ENCODE data around the gene HS3ST5.
A peak's percentile ranks its signal among the peaks of the same experiment; 100 is the strongest.
"Not testable (repeated sequence)": the region's sequence is repeated elsewhere in the genome, so short reads cannot be mapped to it uniquely, and the experiment has no call there.

HS3ST5 gene

DNA sequence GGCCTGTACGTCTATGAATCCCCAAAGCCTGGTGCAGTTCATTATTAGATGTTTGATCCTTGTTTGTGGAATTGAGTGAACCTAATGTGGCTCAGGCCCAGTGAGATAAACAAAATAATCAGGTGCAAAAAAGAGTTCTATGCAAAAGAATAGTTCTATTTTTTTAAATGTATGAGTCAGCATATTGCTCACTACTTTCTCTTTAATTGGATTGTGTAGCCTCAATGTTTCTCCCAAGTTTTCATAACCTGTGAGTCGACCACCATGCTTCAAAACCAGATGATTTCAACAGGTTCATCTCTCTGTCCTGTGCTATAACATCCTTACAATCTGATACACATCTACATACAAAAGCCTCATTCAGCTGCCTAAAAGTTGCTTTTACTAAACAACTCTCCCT lies 255.3 kb downstream of the HS3ST5 start:
- no peak for DNase-seq (ENCODE audit: low read depth)

DNA sequence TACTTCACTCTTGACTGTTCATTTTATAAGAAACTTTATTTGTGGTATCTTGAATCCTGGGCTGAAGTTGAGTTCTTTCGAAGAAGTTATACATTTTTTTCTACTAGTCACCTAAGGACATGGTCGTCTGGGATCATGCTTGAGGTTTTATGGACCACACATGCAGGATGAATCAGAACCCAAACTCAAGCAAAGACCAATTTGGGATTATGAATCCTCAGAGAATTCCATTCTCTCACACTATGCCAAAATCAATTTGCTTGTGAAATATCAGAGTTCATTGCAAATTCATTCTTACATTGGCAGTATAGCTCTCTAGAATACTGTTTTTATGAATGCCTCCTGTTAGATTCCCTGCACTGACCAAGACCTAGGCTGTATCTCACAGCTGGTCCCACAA lies 257.6 kb downstream of the HS3ST5 start:
- DNase-seq (ENCODE audit: low read depth), result peak; percentile 84

DNA sequence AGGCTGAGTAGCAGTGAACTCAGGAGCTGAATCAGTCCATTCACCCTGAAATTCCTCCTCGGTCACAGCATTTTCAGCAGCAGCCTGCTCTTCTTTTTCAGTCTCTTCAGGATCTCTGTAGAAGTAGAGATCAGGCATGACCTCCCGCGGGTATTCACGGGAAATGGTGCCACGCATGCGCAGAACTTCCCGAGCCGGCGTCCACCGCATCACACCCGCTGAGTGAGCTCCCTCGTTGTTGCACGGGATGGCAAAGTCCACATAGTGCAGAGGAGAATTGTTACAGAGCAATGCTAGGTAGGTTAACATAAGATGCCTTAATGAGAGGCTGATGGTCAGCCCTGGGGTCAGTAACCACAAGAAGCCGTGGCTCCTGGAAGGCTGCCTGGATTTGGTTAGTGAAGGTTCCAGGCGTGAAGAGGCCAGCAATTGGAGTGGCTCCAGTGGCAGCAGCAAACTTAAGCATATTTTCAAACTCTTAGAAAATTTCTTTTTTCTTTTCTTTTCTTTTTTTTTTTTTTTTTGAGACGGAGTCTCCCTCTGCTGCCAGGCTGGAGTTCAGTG lies 258.4 kb downstream of the HS3ST5 start:
- DNase-seq (ENCODE audit: low read depth), result peak; percentile 69

DNA sequence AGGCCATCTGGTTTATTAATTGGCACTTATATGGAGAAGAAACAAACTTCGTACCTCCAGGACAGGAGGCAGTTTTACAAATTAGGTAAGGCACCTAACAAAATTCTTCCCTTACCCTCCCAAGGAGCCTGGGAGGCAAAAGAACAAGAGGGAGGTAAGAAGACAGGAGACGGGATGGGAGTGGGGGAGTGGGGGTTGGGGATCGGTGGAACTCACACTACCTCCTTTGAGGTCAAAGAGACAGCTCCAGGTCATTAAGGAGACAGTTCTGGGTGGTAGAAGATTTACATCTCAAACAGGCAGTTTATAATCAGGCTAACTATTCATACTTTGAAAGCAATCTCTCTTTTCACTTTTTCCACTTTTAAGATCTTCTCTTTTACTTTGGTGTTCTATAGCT lies 259.6 kb downstream of the HS3ST5 start:
- no peak for DNase-seq (ENCODE audit: low read depth)

DNA sequence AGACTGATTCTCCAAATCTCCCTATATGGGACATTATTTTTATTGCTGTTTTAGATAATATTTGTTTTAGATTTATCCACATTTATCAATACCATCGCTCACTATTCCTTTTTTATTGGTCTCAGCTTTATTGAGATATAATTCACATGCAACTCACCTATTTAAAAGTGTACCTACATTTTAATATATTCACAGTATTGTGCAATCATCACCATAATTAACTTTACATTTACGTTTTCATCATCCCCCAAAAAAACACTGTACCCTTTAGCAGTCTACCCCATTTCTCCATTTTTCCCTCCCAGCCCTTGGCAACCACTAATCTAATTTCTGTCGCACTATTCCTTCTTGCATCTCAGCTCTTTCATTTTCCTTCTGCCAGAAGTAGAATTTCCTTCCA lies 261.1 kb downstream of the HS3ST5 start:
- DNase-seq (ENCODE audit: low read depth), result no peak

DNA sequence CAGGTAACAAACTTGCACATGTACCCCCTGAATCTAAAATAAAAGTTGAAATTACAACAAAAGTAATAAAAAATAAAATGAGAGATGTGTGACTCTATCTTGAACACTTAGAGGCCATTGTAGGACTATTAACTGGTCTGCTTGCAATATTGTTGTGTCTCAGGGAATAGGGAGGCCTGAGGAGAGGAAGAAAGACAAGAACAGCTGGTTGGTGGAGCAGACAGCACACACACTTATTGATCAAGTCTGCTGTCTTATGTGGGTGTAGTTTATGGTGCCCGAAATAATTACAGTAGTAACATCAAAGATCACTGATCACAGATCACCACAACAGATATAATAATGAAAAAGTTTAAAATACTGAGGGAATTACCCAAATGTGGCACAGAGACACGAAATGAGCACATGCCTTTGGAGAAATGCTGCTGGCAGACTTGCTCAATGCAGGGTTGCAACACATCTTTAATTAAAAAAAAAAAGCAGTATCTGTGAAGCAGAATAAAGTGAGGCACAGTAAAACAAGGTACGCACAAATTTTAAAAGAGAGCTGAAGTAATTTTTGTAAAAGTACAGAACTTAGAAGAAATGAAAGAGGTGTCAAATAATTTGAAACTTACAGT lies 261.8 kb downstream of the HS3ST5 start:
- DNase-seq (ENCODE audit: low read depth), result no peak

DNA sequence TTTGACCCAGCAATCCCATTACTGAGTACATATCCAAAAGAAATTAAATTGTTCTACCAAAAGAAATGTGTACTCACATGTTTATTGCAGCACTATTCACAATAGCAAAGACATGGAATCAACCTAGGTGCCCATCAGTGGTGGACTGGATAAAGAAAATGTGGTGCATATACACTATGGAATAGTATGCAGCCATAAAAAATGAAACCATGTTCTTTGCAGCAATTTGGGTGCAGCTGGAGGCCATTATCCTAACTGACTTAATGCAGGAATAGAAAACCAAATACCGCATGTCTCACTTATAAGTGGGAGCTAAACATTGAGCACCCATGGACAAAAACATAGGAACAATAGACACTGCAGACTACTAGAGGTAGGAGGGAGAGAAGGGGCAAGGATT lies 262.4 kb downstream of the HS3ST5 start:
- not testable (repeated sequence) for DNase-seq (ENCODE audit: low read depth)

DNA sequence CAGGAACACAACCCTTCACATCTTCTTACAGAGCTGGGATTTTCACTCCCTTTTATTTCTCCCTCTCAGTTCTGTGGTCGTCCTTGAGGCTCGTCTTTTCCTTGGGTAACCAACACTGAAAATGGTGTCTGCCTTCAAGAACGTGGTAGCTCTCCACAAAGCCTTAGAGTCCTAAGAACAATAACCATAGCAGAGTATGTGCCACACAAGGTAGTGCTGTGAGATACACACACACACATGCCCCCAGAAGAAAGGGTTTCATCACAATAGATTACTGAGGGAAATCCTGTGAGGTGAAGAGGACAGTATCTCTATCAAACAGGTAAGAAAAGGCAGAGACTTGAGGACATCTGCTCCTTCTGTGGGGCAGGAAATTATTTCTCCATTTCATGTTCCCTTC lies 267.0 kb downstream of the HS3ST5 start:
- DNase-seq (ENCODE audit: low read depth), result no peak

DNA sequence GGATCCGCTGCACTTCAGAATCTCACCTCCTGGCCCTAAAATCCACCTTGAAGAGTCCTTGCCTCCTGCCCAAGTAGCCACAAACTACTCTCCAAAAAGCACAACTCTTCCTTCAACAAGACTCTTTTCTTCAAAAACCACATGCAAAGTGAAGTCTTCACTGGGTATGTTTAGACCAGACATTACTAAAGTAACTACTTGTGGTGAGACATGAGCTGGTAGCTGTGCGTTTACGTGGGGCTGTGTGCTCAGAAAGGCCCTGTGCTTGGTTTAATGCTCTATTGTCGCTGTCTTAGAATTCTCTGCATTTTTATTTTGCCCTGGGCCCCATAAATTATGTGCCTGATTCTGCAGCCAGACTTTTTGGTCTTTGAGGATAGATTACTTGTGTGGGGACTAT lies 267.5 kb downstream of the HS3ST5 start:
- no peak for DNase-seq (ENCODE audit: low read depth)

DNA sequence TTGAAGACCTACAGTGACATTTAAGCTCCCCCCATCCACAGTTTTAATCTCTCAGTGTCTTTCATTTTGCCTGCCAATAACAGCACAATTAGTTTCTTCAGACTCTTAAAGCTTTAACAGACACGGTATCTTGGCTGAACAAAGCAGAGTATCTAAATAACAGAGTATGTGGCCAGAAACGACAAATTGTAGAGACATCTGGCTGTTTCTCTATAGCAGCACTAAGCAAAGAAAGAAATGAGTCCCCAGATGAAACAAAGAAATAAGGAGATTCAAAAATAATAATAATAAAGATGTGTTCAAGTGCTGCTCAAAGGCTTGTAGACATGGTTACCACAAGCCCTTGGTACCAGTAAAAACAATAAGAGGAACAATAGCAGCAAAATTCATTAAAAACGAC lies 274.1 kb downstream of the HS3ST5 start:
- no peak for DNase-seq (ENCODE audit: low read depth)

DNA sequence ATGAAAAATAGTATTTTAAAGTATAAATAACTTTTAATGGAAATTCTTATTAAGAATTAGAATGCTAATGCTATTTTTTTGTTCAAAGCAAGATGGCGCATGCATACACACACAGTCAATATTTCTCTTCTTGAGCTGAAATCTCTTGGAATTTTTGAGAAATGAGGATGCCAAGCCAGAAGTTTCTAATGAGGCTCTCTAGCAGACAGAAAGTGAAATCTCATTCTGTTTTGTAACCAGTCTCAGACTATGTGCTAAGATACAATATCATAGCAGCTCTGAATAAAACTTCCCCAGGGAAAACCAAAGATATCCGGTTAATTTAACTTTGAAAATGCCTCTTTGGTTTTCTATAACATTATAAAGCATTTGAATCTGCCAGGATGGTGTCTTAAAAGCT lies 274.7 kb downstream of the HS3ST5 start:
- DNase-seq (ENCODE audit: low read depth), result no peak

DNA sequence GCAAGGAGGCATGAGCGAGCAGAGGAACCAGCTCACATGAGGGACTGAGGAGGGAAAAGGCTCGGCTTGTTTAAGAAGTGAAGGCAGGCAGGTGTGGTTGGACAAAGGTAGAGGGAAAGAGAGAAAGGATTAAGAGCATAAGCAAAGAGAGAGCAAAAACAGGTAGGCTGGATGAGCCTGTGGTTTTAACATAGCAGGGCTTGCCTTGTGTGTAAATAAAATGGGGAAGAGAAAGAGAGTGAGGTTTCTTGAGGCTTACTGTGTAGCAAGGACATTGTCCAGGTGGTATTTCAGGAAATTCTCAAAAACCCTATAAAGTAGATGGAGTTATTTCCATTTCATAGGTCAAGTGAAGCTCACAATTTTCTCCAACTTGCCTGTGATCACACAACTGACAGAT lies 278.0 kb downstream of the HS3ST5 start:
- no peak for DNase-seq (ENCODE audit: low read depth)

DNA sequence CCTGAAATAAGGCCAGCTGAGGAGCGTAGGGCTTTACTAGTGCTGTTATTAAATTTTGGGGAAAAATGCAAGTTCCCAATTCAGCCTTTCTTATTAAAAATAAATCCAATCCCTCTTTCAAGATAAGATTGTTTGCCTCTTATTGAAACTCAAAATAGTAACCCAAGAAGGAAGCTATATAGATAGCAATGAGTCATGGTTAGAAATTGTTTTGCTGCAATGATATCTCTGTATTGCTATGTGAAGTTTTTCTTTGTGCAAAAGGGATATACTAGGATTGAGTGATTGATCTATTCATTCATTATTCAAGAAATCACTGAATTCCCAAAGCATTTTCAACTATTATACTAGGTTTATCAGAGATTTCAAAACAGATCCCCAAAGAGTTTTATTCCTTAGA lies 278.9 kb downstream of the HS3ST5 start:
- peak; percentile 32 for DNase-seq (ENCODE audit: low read depth)

DNA sequence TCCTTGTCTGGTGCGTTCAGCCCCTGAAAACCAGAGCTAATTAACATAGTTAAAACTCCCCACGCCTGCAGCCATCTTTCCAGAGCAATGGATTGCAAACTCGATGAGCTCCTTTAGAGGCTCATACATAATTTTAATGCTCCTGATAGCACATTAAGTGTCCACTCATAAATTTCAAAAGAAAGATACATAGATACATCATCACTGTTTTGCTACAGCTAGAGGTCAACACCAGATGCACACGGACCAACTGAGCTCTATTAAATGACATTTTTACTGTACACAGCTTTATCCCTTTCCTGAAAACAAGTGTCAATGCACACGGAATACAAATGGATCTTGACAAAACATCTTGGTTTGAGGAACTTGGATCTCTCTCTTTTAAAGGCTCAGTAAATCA lies 280.6 kb downstream of the HS3ST5 start:
- DNase-seq (ENCODE audit: low read depth), result no peak

DNA sequence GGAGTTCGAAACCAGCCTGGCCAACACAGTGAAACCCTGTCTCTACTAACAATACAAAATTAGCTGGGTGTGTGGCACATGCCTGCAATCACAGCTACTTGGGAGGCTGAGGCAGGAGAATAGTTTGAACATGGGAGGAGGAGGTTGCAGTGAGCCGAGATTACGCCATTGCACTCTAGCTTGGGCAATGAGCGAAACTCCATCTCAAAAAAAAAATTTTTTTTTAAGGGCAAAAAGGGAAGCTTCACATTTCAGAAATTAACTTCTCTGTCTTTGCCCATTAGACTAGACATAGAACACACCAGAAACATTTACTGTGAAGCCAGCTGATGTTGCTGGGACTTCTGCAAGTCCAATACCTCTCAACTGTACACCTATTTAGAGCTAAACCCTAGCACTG lies 281.1 kb downstream of the HS3ST5 start:
- no peak for DNase-seq (ENCODE audit: low read depth)

DNA sequence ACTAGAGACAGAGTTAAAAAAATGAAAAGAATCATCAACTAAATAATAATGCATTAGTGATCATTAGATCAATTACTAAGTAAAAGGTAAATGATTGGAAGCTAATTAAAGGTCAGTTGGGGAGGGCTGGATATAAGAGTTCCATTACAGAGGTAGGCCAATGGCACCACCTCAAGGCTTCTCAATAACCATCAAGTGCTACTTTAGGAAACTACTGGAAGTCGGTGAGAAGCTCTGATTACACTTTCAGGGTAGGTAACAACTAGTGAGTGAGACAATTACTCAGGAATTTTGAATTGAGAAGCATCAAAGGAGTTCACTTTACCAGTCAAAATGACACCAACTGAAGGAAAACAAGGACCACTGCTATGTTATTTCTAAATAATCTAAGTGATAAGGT lies 281.7 kb downstream of the HS3ST5 start:
- no peak for DNase-seq (ENCODE audit: low read depth)

DNA sequence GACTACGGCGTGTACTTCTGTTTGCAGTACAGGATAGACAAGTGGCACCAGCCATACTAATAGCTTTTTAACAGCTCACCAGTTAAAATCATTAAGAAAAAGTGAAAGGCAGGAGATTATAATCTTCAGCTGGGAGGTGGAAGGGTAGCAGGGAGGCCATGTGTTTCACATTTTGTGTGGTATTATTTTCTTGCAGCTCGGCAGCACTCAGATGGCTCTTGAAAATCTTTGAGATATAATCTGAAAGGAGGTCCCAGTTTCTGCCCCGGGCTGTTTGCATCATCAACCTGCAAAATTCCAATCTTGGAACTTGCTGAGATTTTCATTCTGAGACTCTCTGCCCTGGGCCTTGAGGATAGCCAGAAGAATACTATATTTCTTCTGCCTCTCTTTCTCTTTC lies 284.4 kb downstream of the HS3ST5 start:
- peak; percentile 42 for DNase-seq (ENCODE audit: low read depth)

DNA sequence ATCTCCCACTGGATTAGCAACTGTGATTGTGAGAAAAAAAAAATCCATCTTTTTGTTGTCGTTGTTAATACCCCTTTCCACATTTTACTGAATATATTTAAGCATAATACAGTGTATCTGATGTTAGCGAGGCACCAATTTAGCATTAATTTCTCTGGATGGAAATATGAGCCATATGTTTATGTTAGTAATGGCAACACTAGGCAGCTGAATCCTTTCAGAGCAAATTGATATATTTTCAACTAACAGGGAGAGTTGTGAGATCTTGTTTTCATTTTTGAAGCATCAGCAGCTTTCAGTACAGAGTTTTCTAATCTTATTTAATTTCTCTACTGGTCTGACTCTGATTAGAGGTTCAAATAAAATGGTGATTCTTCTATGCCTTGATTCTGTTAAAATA lies 287.1 kb downstream of the HS3ST5 start:
- DNase-seq (ENCODE audit: low read depth), result no peak

DNA sequence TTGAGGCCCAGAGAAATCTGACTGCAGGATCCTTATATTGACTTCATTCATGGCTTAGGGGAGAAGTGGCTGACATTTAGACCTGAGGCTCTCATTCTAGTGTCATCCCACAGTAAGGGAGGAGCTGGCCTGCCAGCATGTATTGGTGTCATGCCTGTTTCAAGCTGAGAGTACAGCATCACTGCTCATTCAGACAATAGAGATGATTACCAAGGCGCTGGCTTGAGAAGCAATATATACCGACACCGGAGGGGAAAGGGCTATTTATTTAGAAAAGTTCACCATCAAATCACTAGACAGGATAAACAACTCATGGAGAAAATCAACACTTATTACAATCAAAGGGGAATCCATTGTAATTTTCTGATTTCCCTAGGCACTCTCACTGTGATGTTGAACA lies 287.5 kb downstream of the HS3ST5 start:
- no peak for DNase-seq (ENCODE audit: low read depth)

DNA sequence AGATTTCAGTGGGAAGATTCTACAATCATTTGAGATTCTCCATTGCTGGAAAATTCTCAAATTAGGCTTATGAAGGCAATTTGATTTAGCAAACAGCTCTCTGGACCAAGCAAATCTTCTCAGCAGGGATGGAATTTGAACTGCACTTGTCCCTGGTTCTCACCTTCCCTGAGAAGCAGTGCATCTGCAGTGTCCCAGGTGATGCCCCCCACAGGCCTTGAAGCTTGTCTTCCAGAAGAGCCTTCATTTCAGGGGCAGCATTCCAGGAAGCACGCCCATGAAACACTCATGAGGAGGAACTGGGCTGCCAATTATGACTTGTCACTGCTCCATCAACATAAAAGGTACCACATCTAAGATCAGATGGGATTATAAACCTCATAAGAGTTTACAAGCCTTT lies 289.0 kb downstream of the HS3ST5 start:
- DNase-seq (ENCODE audit: low read depth), result no peak

DNA sequence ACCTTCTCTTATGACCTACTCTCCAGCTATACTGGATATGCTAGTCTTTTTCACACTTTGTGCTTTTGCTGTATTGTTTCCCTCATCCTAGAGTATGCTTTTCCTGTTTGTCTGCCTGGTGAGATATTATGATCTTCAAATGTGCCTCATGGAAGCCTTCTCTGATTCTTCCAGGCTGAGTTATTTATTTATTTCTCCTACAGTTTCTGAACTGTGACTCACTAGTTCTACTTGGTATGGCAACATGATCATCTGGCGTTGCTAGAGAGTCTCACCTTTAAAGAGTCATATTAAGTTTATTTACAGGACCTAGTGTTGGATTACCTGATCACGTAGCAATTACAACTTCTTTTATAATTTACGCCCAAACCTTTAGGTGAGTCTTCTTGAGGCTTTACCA lies 290.7 kb downstream of the HS3ST5 start:
- no peak for DNase-seq (ENCODE audit: low read depth)

DNA sequence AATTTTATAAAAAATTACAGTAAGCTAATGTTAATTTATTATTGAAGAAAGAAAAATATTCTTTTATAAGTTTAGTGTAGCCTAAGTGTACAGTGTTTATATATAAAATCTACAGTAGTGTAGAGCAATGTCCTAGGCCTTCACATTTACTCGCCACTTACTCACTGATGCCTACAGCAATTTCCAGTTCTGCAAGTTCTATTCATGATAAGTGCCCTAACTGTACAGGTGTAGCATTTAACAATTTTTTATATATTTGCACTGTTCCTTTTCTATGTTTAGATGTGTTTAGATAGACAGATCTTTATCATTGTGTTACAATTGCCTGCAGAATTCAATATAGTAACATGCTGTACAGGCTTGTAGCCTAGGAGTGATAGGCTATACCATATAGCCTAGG lies 291.8 kb downstream of the HS3ST5 start:
- no peak for DNase-seq (ENCODE audit: low read depth)

DNA sequence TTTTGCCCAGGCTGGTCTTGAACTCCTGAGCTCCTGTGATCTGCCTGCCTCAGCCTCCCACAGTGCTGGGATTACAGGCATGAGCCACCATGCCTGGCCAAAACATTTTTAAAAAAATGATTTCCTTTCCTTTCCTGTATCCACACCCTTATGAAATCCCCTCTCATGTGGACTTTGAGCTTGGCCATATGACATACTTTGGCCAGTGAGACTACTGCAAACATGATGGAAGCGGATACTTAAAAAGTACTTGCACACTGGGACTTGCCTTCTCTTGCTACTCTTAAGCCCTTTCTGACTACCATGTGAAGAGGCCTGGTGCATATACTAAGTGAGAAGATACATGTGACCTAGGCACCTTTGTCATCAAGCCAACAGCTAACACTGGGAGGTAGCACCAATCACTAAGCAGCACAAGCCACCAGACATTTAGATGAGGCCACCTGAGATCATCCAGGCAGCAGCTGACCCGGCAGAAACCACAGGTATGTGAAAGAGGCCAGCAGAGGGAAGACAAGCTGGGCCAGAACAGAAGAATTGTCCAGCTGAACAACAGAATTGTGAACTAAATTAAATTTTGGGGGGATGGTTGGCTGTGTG lies 293.4 kb downstream of the HS3ST5 start:
- DNase-seq (ENCODE audit: low read depth), result peak; percentile 15

DNA sequence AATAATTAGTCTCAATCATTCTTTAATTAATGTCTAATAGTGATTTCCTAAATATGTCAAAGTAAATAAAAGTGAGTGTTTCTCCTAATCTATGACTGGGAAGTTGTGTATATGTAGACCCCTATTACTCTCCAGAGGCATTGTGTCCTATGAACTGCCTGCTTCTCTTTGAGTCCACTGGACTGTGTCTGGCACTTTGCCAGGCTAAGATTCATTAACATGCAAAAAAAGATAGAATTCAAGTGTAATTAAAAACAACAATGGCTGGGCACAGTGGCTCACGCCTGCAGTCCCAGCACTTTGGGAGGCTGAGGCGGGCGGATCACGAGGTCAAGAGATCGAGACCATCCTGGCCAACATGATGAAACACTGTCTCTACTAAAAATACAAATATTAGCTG lies 298.3 kb downstream of the HS3ST5 start:
- not testable (repeated sequence) for DNase-seq (ENCODE audit: low read depth)
